KOPT-K1 (cell line): ENCODE measurements around the gene MINDY3.

ENCODE experiments used
- H3K27ac ChIP-seq: fragments of 200-600 bp; sonication (generic); 2 replicates; pipeline ENCODE4 v1.5.1; 2016; ENCODE audit warnings: antibody characterized with exemption, mild to moderate bottlenecking, low read depth, low read length; ENCODE audit not compliant: poor library complexity, severe bottlenecking
- H3K36me3 ChIP-seq: fragments of 200-600 bp; sonication (generic); 2 replicates; pipeline ENCODE4 v1.5.1; 2017; ENCODE audit warnings: antibody characterized with exemption, mild to moderate bottlenecking, low read length, moderate library complexity; ENCODE audit not compliant: insufficient read depth
- H3K9me3 ChIP-seq: fragments of 200-600 bp; sonication (generic); 2 replicates; pipeline ENCODE4 v1.5.1; 2017; ENCODE audit warnings: antibody characterized with exemption, low read length, mild to moderate bottlenecking; ENCODE audit not compliant: insufficient read depth, poor library complexity, severe bottlenecking

MINDY3 gene

GRCh38 chr10:15754937-15755336, 105.4 kb downstream of the MINDY3 start:
- Histone ChIP-seq H3K9me3 (no peaks in the 10 kb centered on the region), H3K27ac (no peak overlapping the region), H3K36me3 (no peaks in the 10 kb centered on the region)

GRCh38 chr10:15751046-15751445, 109.3 kb downstream of the MINDY3 start:
- no peak overlapping the region for H3K27ac ChIP-seq
- no peaks in the 10 kb centered on the region for H3K36me3 ChIP-seq
- no peaks in the 10 kb centered on the region for H3K9me3 ChIP-seq

- Histone ChIP-seq H3K27ac (no peak overlapping the region), H3K9me3 (no peaks in the 10 kb centered on the region)
Observed at GRCh38 chr10:15748126-15748525, 112.2 kb downstream of the MINDY3 start.

GRCh38 chr10:15747632-15748031, 112.7 kb downstream of the MINDY3 start:
- no peak overlapping the region for H3K27ac ChIP-seq
- H3K36me3 ChIP-seq = no peaks in the 10 kb centered on the region
- no peaks in the 10 kb centered on the region for H3K9me3 ChIP-seq

More at GRCh38 chr10:15748126-15748525, 112.2 kb downstream of the MINDY3 start:
- H3K36me3 ChIP-seq = no peaks in the 10 kb centered on the region

GRCh38 chr10:15745751-15746150, 114.6 kb downstream of the MINDY3 start:
- Histone ChIP-seq H3K9me3 (no peaks in the 10 kb centered on the region), H3K27ac (no peak overlapping the region)

GRCh38 chr10:15744217-15744865, 116.0 kb downstream of the MINDY3 start:
- H3K9me3 ChIP-seq = no peaks in the 10 kb centered on the region
- no peaks in the 10 kb centered on the region for H3K36me3 ChIP-seq
- no peak overlapping the region for H3K27ac ChIP-seq

More at GRCh38 chr10:15745751-15746150, 114.6 kb downstream of the MINDY3 start:
- H3K36me3 ChIP-seq = no peaks in the 10 kb centered on the region

GRCh38 chr10:15743443-15743842, 116.9 kb downstream of the MINDY3 start:
- Histone ChIP-seq H3K36me3 (no peaks in the 10 kb centered on the region), H3K27ac (no peak overlapping the region), H3K9me3 (no peaks in the 10 kb centered on the region)

- H3K27ac ChIP-seq = no peak overlapping the region
- no peaks in the 10 kb centered on the region for H3K9me3 ChIP-seq
- H3K36me3 ChIP-seq = no peaks in the 10 kb centered on the region
Observed at GRCh38 chr10:15742836-15743235, 117.5 kb downstream of the MINDY3 start.

- H3K36me3 ChIP-seq = no peaks in the 10 kb centered on the region
- H3K27ac ChIP-seq = no peak overlapping the region
- H3K9me3 ChIP-seq = no peaks in the 10 kb centered on the region
Observed at GRCh38 chr10:15742102-15742501, 118.2 kb downstream of the MINDY3 start.

- Histone ChIP-seq H3K9me3 (no peaks in the 10 kb centered on the region), H3K36me3 (no peaks in the 10 kb centered on the region)
Observed at GRCh38 chr10:15741581-15741980, 118.7 kb downstream of the MINDY3 start.

GRCh38 chr10:15740261-15740660, 120.0 kb downstream of the MINDY3 start:
- no peaks in the 10 kb centered on the region for H3K9me3 ChIP-seq
- H3K36me3 ChIP-seq = no peaks in the 10 kb centered on the region
- H3K27ac ChIP-seq = no peak overlapping the region

More at GRCh38 chr10:15741581-15741980, 118.7 kb downstream of the MINDY3 start:
- no peak overlapping the region for H3K27ac ChIP-seq

- no peak overlapping the region for H3K27ac ChIP-seq
Observed at GRCh38 chr10:15739254-15739970, 120.9 kb downstream of the MINDY3 start.

GRCh38 chr10:15738270-15738925, 121.9 kb downstream of the MINDY3 start:
- Histone ChIP-seq H3K36me3 (no peaks in the 10 kb centered on the region), H3K9me3 (no peaks in the 10 kb centered on the region), H3K27ac (no peak overlapping the region)

More at GRCh38 chr10:15739254-15739970, 120.9 kb downstream of the MINDY3 start:
- Histone ChIP-seq H3K9me3 (no peaks in the 10 kb centered on the region), H3K36me3 (no peaks in the 10 kb centered on the region)

GRCh38 chr10:15737656-15738055, 122.7 kb downstream of the MINDY3 start:
- H3K36me3 ChIP-seq = no peaks in the 10 kb centered on the region
- no peak overlapping the region for H3K27ac ChIP-seq
- H3K9me3 ChIP-seq = no peaks in the 10 kb centered on the region

- no peaks in the 10 kb centered on the region for H3K9me3 ChIP-seq
Observed at GRCh38 chr10:15735763-15736162, 124.5 kb downstream of the MINDY3 start.

More at GRCh38 chr10:15735763-15736162, 124.5 kb downstream of the MINDY3 start:
- Histone ChIP-seq H3K27ac (no peak overlapping the region), H3K36me3 (no peaks in the 10 kb centered on the region)
